GM21423 (cell line): ENCODE data around the gene ZSCAN10.

Experiments
- ATAC-seq: cut with Tn5 transposase; IDR thresholded peaks from one replicate; pipeline ENCODE4 v1.9.1; 2021; ENCODE audit warnings: mild to moderate bottlenecking, moderate library complexity; ENCODE audit not compliant: unreplicated experiment

Gene ZSCAN10

GRCh38 chr16:3134338-3135125 lies 35.4 kb upstream of the ZSCAN10 start, which contains the start of gene ZNF213:
ZNF213 (plus strand) TSS chr16:3135029; CDS start chr16:3137281, 2,252 bp downstream.
- ATAC-seq, result peak; percentile 89

GRCh38 chr16:3133844-3134243 lies 34.8 kb upstream of the ZSCAN10 start:
- no peak for ATAC-seq

GRCh38 chr16:3131755-3132377 lies 32.8 kb upstream of the ZSCAN10 start:
- ATAC-seq, result no peak

- peak; percentile 35 for ATAC-seq
Measured at GRCh38 chr16:3129137-3130131, 30.3 kb upstream of the ZSCAN10 start.

- ATAC-seq, result no peak
Measured at GRCh38 chr16:3127745-3128144, 28.7 kb upstream of the ZSCAN10 start.

GRCh38 chr16:3123986-3124886 lies 25.1 kb upstream of the ZSCAN10 start:
- ATAC-seq, result peak; percentile 84

- no peak for ATAC-seq
Measured at GRCh38 chr16:3122926-3123570, 24.0 kb upstream of the ZSCAN10 start.

- ATAC-seq, result no peak
Measured at GRCh38 chr16:3121851-3122467, 22.9 kb upstream of the ZSCAN10 start.

GRCh38 chr16:3120435-3120834 lies 21.3 kb upstream of the ZSCAN10 start:
- no peak for ATAC-seq

- no peak for ATAC-seq
Measured at GRCh38 chr16:3119701-3120408, 20.8 kb upstream of the ZSCAN10 start.

GRCh38 chr16:3119286-3119685 lies 20.2 kb upstream of the ZSCAN10 start:
- ATAC-seq, result no peak

GRCh38 chr16:3118846-3119245 lies 19.8 kb upstream of the ZSCAN10 start:
- ATAC-seq, result no peak

- ATAC-seq, result no peak
Measured at GRCh38 chr16:3118204-3118790, 19.2 kb upstream of the ZSCAN10 start.

GRCh38 chr16:3115561-3115960 lies 16.5 kb upstream of the ZSCAN10 start:
- no peak for ATAC-seq

GRCh38 chr16:3115003-3115402 lies 15.9 kb upstream of the ZSCAN10 start:
- no peak for ATAC-seq

GRCh38 chr16:3113765-3114479 lies 14.8 kb upstream of the ZSCAN10 start:
- ATAC-seq, result no peak

GRCh38 chr16:3112881-3113574 lies 13.9 kb upstream of the ZSCAN10 start:
- no peak for ATAC-seq
